ENCODE measurements around the gene GBGT1.

- TF ChIP-seq CTCF (IDR thresholded peaks at IDR 0.05) (no peak), POLR2A (IDR thresholded peaks at IDR 0.05) (no peak)
Measured at GRCh38 chr9:133113163-133113948, 50.4 kb downstream of the GBGT1 start.
